ENCODE data around the gene PLEKHB2. TPM values are rescaled to one million over a fixed set of nuclear protein-coding genes. Genes with fewer than 3 reads are reported as not detected.

Gene PLEKHB2
- total RNA-seq, 1 experiment from 2014 or later = 94.8 TPM

DNA sequence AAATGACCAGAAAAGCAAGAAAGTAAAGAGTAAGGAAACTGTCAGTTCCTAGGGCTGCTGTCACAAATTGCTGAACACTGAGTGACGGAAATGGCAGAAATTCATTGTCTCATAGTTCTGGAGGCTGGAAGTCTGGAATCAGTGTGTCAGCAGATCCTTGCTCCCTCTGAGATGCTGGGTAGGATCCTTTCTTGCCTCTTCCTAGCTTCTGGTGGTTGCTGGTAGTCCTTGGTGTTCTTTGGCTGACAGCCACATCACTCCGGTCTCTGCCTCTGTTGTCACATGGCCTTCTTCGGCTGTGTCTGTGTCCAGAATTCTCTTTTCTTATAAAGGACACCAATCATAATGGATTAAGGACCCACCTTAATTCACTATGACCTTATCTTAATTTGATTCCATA lies 21.9 kb downstream of the PLEKHB2 start:
- peaks cover 37 to 53% of the 10 kb centered on the region in 2 experiments for H3K36me3 ChIP-seq (ENCODE audit: control insufficient read depth in 1 of 2, insufficient read depth in 2 of 2, low read length in 2 of 2)
- no peak overlapping the region for H3K4me2 ChIP-seq (ENCODE audit: low read length)
- POLR2A ChIA-PET = no interaction called here
- H4K20me1 ChIP-seq (ENCODE audit: insufficient read depth) = no peaks in the 10 kb centered on the region
- no peak overlapping the region for H3K27ac ChIP-seq (ENCODE audit: low read depth, low read length)
- H3K9me2 ChIP-seq (ENCODE audit: insufficient read depth) = no peaks in the 10 kb centered on the region
- H3K27me3 ChIP-seq (ENCODE audit: insufficient read depth, low read length) = no peaks in the 10 kb centered on the region
- H3K9ac ChIP-seq (ENCODE audit: low read length) = no peak overlapping the region
- H3K4me3 ChIP-seq (replicated peaks in 1 of 2; ENCODE audit: low read depth in 1 of 2, low read length in 2 of 2) = no peak overlapping the region
- RAD21 ChIA-PET (ENCODE audit: low non-redundant PET in 1 of 2, low total read pairs in 2 of 2, uncharacterized antibody in 2 of 2, unreplicated experiment in 2 of 2) = no interaction called here
- CTCF ChIA-PET = no interaction called here
- BruUV-seq (replicated peaks) = no TSS peak
- H3K79me2 ChIP-seq (ENCODE audit: insufficient read depth, low read length) = peaks cover 28% of the 10 kb centered on the region
- peaks cover 0 to 23% of the 10 kb centered on the region in 2 experiments; a peak in 2 of 4 replicates for H3K4me1 ChIP-seq (ENCODE audit: control insufficient read depth in 1 of 2, insufficient read depth in 2 of 2, low read length in 2 of 2)
- intact Hi-C loops (cut with micrococcal nuclease) = no loop called here
- no peaks in the 10 kb centered on the region for H3K9me3 ChIP-seq (ENCODE audit: control insufficient read depth in 1 of 2, insufficient read depth in 1 of 2, low read depth in 1 of 2, low read length in 2 of 2)
- no peak overlapping the region for H2AFZ ChIP-seq (ENCODE audit: low read depth, low read length, poor library complexity, severe bottlenecking)
- TF ChIP-seq POLR2A (IDR thresholded peaks at IDR 0.05; ENCODE audit: borderline replicate concordance, extremely low read depth, insufficient read depth, insufficient read length) = no peak
- TF ChIP-seq YY1 (IDR thresholded peaks at IDR 0.05; ENCODE audit: extremely low read depth, insufficient replicate concordance, low read depth, low read length) = no peak
- no peak for TF ChIP-seq CBX3 (IDR thresholded peaks at IDR 0.05; ENCODE audit: low read depth)
- TF ChIP-seq SP1 (IDR thresholded peaks at IDR 0.05; ENCODE audit: low read depth) = no peak
- TF ChIP-seq ZNF274 (IDR thresholded peaks at IDR 0.05; ENCODE audit: low read depth, low read length) = no peak
- TF ChIP-seq POLR2AphosphoS5 (IDR thresholded peaks at IDR 0.05; ENCODE audit: low read depth, low read length) = no peak
- no peak for TF ChIP-seq SIN3A (IDR thresholded peaks at IDR 0.05; ENCODE audit: low read depth)
- TF ChIP-seq CTCF (IDR thresholded peaks at IDR 0.05 in 2 of 3, conservative IDR thresholded peaks at IDR 0.05 in 1 of 3; ENCODE audit: borderline replicate concordance in 1 of 3, insufficient read depth in 1 of 3, low read depth in 2 of 3, low read length in 2 of 3) = no peak
- TF ChIP-seq EGR1 (IDR thresholded peaks at IDR 0.05; ENCODE audit: low read depth) = no peak
- TF ChIP-seq ZFX (IDR thresholded peaks at IDR 0.05) = no peak
- no peak for TF ChIP-seq ELF1 (IDR thresholded peaks at IDR 0.05; ENCODE audit: borderline replicate concordance, low read depth)
- TF ChIP-seq RAD21 (IDR thresholded peaks at IDR 0.05; ENCODE audit: low read depth) = no peak
- TF ChIP-seq TCF7L2 (IDR thresholded peaks at IDR 0.05; ENCODE audit: borderline replicate concordance, extremely low read depth, insufficient read depth, insufficient read length) = no peak
- TF ChIP-seq, protein P1, sequence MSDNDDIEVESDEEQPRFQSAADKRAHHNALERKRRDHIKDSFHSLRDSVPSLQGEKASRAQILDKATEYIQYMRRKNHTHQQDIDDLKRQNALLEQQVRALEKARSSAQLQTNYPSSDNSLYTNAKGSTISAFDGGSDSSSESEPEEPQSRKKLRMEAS (IDR thresholded peaks at IDR 0.05) = no peak
- TF ChIP-seq, protein P2, sequence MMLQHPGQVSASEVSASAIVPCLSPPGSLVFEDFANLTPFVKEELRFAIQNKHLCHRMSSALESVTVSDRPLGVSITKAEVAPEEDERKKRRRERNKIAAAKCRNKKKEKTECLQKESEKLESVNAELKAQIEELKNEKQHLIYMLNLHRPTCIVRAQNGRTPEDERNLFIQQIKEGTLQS (IDR thresholded peaks at IDR 0.05) = no peak
- TF ChIP-seq, protein P3, sequence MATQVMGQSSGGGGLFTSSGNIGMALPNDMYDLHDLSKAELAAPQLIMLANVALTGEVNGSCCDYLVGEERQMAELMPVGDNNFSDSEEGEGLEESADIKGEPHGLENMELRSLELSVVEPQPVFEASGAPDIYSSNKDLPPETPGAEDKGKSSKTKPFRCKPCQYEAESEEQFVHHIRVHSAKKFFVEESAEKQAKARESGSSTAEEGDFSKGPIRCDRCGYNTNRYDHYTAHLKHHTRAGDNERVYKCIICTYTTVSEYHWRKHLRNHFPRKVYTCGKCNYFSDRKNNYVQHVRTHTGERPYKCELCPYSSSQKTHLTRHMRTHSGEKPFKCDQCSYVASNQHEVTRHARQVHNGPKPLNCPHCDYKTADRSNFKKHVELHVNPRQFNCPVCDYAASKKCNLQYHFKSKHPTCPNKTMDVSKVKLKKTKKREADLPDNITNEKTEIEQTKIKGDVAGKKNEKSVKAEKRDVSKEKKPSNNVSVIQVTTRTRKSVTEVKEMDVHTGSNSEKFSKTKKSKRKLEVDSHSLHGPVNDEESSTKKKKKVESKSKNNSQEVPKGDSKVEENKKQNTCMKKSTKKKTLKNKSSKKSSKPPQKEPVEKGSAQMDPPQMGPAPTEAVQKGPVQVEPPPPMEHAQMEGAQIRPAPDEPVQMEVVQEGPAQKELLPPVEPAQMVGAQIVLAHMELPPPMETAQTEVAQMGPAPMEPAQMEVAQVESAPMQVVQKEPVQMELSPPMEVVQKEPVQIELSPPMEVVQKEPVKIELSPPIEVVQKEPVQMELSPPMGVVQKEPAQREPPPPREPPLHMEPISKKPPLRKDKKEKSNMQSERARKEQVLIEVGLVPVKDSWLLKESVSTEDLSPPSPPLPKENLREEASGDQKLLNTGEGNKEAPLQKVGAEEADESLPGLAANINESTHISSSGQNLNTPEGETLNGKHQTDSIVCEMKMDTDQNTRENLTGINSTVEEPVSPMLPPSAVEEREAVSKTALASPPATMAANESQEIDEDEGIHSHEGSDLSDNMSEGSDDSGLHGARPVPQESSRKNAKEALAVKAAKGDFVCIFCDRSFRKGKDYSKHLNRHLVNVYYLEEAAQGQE (IDR thresholded peaks at IDR 0.05; ENCODE audit: low read depth) = no peak
- TF ChIP-seq CEBPB (IDR thresholded peaks at IDR 0.05; ENCODE audit: low read depth) = no peak
- TF ChIP-seq EZH2 (IDR thresholded peaks at IDR 0.05) = no peak
- ATAC-seq = no peak
- DNase-seq (ENCODE audit: low read depth, low spot score) = no peak
